ENCODE results near the gene CPNE9.

GRCh38 chr3:9701711-9702110 is 1.9 kb upstream of the CPNE9 start:
- TF ChIP-seq TAF1 (IDR thresholded peaks at IDR 0.05; ENCODE audit: borderline replicate concordance, low read depth, low read length) (no peak), POLR2AphosphoS5 (IDR thresholded peaks at IDR 0.05; ENCODE audit: low read depth, low read length) (no peak), RFX5 (IDR thresholded peaks at IDR 0.05; ENCODE audit: low read length) (no peak), CTCF (IDR thresholded peaks at IDR 0.05) (no peak), USF2 (IDR thresholded peaks at IDR 0.05; ENCODE audit: borderline replicate concordance, low read depth, low read length) (no peak), EP300 (IDR thresholded peaks at IDR 0.05; ENCODE audit: borderline replicate concordance in 1 of 2, low read depth in 1 of 2, low read length in 1 of 2) (no peak), USF1 (IDR thresholded peaks at IDR 0.05; ENCODE audit: borderline replicate concordance, low read depth) (no peak)
